GM12875 (cell line): ENCODE results near the gene BANK1.

Experiments used
- H3K4me3 ChIP-seq: one replicate; pipeline ENCODE4 v1.5.1; 2011; ENCODE audit warnings: low read depth, low read length, control low read depth
- TF ChIP-seq, protein P1 (sequence below): IDR thresholded peaks from 2 replicates; pipeline ENCODE4 v1.5.1; 2011; ENCODE audit warnings: low read depth, mild to moderate bottlenecking, control low read depth, inconsistent platforms, low read length, moderate library complexity, borderline replicate concordance; ENCODE audit not compliant: insufficient read depth

BANK1 gene

DNA sequence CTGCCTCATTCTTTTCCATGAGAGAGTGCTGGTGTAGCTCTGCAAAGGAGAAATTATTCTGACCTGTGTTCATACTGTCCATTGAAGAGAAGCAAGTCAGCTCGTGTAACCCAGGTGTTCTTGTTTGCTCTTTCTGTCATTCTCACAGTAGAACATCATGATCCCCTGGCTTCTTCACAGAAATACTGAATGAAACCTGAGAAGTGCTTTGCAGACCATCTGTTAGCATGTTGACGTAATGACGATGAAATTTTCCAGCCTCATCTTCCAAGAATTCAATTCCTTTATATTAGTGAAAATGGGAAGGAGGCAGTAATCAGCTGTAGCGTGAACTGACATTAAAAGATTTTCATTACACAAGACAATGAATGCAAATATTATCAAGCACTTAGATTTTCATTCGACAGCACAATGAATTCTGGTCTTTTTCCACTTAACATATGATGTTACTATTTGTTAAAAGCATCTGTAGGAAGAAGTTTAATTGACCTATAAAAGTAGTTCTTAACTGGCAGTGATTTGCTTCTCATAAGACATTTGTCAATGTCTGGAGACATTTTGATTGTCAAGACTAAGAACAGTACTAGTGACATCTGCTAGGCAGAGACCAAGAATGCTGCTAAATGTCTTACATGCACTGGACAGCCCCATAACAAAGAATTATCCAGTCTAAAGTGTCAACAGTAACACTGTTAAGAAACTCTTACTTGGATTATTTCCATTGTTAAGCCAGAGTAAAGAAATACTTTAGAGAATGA, 246.3 kb downstream of the BANK1 start:
- no peak overlapping the region for H3K4me3 ChIP-seq
- TF ChIP-seq, protein P1, sequence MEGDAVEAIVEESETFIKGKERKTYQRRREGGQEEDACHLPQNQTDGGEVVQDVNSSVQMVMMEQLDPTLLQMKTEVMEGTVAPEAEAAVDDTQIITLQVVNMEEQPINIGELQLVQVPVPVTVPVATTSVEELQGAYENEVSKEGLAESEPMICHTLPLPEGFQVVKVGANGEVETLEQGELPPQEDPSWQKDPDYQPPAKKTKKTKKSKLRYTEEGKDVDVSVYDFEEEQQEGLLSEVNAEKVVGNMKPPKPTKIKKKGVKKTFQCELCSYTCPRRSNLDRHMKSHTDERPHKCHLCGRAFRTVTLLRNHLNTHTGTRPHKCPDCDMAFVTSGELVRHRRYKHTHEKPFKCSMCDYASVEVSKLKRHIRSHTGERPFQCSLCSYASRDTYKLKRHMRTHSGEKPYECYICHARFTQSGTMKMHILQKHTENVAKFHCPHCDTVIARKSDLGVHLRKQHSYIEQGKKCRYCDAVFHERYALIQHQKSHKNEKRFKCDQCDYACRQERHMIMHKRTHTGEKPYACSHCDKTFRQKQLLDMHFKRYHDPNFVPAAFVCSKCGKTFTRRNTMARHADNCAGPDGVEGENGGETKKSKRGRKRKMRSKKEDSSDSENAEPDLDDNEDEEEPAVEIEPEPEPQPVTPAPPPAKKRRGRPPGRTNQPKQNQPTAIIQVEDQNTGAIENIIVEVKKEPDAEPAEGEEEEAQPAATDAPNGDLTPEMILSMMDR: no peak

DNA sequence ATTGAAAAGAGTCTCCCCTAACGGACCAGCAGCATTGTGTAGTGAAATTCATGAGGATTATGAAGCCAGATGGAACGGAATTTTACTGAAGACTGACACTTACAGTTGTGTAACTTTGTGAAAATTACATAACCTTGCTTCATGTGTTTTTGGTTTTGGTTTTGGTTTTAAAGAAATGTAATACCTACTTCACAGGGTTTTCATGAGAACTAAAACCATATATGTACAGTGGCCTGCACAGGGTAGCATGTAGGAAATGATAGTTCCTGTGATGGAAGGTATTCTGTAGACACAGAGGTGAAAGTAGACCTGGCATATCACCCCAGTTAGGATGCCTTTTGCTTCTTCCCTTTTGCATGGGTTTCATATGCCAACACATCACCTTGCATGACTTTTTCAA, 247.0 kb downstream of the BANK1 start:
- TF ChIP-seq, protein P1: no peak
- no peak overlapping the region for H3K4me3 ChIP-seq

DNA sequence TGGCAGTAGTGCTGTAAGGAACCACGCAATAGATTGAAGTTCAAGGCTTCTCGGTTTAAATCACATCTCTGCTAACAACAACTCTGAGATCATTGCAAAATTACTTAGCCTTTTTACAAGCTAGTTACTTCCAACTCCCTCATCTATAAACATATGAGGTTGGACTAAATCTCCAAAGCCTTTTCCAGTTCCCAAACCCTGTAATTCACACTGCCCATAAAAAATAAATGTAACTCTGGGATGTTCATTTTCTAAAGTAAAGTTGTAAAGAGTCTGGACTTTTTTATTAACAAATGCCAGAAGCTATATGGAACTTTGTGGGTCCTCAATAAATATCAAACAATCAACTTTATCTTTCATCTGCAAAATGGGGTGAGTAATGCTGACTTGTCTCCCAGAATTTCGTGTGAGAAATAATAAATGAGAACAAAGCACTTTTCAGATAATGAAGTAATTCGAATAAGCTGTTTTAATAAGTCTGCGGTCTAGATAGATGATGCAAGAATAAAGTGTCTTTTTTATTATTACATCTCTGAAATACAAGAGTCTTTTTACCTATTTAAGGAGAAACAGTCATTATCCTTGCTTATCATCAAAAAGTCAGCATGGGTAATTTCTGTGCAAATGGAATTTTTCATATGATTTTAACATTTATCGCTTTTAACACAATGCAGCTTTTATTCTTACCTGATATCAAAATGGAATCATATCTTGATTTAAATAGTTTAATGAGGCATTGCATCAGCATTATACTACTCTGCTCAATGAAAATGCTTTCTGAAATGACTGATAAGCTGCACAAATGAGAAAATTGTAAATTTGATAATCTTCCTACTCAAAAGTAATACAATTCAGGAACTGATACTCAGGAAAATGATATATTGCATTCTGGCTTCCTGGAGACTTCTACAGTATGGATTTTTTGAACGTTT, 252.6 kb downstream of the BANK1 start:
- TF ChIP-seq, protein P1: no peak
- no peak overlapping the region for H3K4me3 ChIP-seq

DNA sequence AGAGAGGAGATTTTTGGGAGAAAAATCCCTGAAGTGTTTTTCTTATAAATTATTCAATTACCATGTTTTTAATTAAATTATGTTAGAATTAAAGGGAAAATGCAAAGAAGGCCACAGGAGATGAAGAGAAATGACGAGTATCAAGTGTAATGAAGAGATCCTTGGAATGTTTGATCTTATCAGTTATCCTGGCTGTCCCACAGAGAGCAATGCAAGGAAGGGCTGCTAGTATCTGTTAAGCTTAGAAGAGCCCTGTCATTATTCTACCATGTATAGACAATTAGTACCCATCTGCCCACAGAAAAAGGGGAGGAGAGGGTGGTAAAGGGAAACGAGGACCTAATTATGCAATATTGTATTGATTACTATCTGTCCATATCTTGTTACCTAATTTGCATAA, 257.1 kb downstream of the BANK1 start:
- TF ChIP-seq, protein P1: no peak
- no peak overlapping the region for H3K4me3 ChIP-seq

DNA sequence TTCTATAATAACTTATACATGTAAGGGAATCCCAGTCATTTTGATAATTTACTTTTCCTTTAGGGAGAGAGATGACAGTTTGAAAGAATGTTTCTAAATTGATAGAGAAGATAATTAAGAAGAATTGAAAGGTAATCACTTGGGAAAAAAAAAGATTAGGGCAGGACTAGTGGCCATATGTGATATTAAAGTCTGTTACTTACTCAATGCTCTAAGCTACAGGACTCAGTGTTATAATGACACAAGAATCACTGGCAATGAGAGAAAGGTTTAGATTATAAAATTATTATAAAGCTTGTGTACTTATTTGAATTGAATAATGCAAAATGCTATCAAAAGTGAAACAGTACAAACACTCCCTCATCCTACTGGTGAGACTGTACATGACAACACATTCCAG, 265.3 kb downstream of the BANK1 start:
- TF ChIP-seq, protein P1: no peak
- H3K4me3 ChIP-seq: no peak overlapping the region

DNA sequence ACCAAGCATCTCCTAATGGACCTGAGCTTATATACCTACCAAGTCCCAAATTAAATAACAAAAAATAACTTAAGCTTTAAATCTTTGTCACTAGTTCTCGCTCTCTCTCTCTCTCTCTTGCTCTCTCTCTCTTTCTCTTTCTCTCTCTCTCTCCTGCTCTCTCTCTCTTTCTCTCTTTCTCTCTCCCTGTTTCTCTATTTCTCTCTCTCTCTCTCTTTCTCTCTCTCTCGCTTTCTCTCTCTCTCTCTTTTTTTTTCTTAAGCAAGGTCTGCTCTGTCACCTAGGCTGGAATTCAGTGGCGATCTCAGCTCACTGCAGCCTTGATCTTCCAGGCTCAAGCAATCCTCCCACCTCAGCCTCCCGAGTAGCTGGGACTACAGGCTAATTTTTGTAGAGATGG, 266.6 kb downstream of the BANK1 start:
- no peak overlapping the region for H3K4me3 ChIP-seq
- TF ChIP-seq, protein P1: no peak
